GM12878 (cell line): ENCODE data around the gene RABL6.

Experiments
- CTCF ChIP-seq, 3 experiments: IDR thresholded peaks in 2 of 3; conservative IDR thresholded peaks in 1 of 3; 2 replicates each; pipeline ENCODE4 v1.5.1; 2011; ENCODE audit warnings: low read depth in 3 of 3, low read length in 3 of 3, mild to moderate bottlenecking in 3 of 3, control low read depth in 2 of 3, moderate library complexity in 2 of 3, inconsistent platforms in 1 of 3, mixed read lengths in 1 of 3; ENCODE audit not compliant: control insufficient read depth in 2 of 3, insufficient read depth in 1 of 3; ENCODE audit errors: extremely low read depth in 1 of 3
- EP300 ChIP-seq, 2 experiments: fragments of 150-350 bp in 1 of 2; IDR thresholded peaks; 2 replicates each; pipeline ENCODE4 v1.6.1; 2011 to 2012; ENCODE audit warnings: low read depth in 2 of 2, low read length in 2 of 2, borderline replicate concordance in 1 of 2, improper control_type of control experiment in 1 of 2, inconsistent platforms in 1 of 2; ENCODE audit not compliant: control insufficient read depth in 1 of 2
- GATAD2B ChIP-seq: fragments of 450-650 bp; conservative IDR thresholded peaks from 2 replicates; pipeline ENCODE4 v1.6.1; 2017; ENCODE audit warnings: low read depth, mild to moderate bottlenecking, moderate library complexity
- MXI1 ChIP-seq: fragments of 150-350 bp; IDR thresholded peaks from 2 replicates; pipeline ENCODE4 v1.6.1; 2011; ENCODE audit warnings: low read depth, mild to moderate bottlenecking, inconsistent platforms, low read length, improper control_type of control experiment
- SREBF1 ChIP-seq: IDR thresholded peaks from 2 replicates; pipeline ENCODE4 v1.6.1; 2012; ENCODE audit warnings: mild to moderate bottlenecking, low read length

- TF ChIP-seq SREBF1 (no peak), CTCF (IDR thresholded peaks at IDR 0.05 in 2 of 3, conservative IDR thresholded peaks at IDR 0.05 in 1 of 3; ENCODE audit: control insufficient read depth in 2 of 3, extremely low read depth in 1 of 3, insufficient read depth in 1 of 3, low read depth in 3 of 3, low read length in 3 of 3) (no peak), EP300 (IDR thresholded peaks at IDR 0.05; ENCODE audit: borderline replicate concordance in 1 of 2, control insufficient read depth in 1 of 2, low read depth in 2 of 2, low read length in 2 of 2) (no peak), GATAD2B (no peak), MXI1 (no peak)
Observed at GRCh38 chr9:136814725-136815421, 7.1 kb downstream of the RABL6 start.
